ENCODE data around the gene TUT7.
A peak's percentile ranks its signal among the peaks of the same experiment; 100 is the strongest.
"Not testable (repeated sequence)": the region's sequence is repeated elsewhere in the genome, so short reads cannot be mapped to it uniquely, and the experiment has no call there.

Gene TUT7

GRCh38 chr9:86344818-86345217 lies 9.4 kb downstream of the TUT7 start:
- DNase-seq = no peak

- DNase-seq = no peak
Measured at GRCh38 chr9:86342269-86342668, 11.9 kb downstream of the TUT7 start.

- no peak for DNase-seq
Measured at GRCh38 chr9:86341007-86341491, 13.2 kb downstream of the TUT7 start.

DNA sequence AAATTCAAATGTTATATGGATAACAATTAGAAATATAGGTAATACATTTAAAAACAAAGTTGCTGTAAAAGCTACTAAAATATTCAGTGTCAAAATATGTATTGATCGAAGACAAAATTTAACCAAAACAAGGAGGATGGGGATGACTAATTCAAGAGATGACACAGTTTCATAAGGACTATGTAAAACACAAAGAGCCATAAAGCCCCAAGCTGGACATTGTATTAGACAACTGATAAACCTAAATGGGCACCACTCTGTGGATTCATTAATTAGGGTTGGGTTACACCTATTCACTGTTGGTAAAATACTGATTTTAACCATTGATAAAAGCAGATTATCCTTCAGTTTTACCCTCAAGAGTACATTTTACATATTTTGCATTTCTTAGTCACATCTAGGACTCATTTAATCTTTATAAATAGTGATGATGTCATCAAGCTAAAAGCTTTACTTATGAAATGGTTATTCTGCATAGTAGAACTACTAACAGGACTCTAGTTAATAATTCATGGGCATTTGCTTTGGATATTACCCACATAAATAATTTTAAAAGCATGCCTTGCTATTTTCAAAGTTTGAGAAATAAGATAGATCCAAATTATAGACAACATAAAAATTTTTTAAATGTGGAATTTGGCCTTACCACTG lies 13.7 kb downstream of the TUT7 start:
- no peak for DNase-seq

GRCh38 chr9:86337469-86338108 lies 16.6 kb downstream of the TUT7 start:
- DNase-seq = no peak

DNA sequence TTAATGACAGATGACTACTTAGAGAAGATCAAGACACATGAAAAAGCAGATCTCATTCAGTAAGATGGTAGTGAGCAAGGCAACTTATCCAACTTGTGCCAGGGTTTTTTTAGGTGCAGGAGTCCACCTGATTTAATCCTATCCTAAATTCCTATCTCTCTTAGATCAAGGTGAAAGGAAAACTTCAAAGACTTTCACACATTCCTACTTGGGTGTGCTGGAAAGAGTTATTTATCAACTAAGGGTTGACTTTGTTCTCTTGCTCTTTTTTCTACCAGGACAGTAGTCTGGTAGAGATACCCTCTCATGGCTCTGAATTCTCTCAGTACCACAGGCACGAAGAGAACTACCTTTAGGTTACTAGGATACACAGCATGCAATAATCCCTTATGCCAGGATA lies 18.2 kb downstream of the TUT7 start:
- DNase-seq = no peak

DNA sequence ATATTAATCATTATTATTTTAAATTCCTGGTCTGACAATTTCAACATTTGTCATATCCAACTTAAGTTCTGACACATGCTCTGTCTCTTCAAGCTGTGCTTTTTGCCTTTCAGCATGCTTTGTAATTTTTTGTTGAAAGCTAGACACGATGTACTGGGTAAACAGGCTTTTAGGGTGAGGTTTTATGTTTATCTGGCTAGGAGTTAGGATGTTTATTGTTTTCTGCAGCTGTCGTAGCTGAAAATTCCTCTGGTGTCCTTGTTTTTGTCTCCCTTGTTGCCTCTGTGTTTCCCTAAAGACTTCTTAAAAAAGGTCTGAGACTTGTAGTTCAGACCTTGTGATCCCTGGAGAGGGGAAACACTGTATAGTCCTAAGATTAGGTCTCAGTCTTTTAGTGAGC lies 20.6 kb downstream of the TUT7 start:
- DNase-seq = no peak

DNA sequence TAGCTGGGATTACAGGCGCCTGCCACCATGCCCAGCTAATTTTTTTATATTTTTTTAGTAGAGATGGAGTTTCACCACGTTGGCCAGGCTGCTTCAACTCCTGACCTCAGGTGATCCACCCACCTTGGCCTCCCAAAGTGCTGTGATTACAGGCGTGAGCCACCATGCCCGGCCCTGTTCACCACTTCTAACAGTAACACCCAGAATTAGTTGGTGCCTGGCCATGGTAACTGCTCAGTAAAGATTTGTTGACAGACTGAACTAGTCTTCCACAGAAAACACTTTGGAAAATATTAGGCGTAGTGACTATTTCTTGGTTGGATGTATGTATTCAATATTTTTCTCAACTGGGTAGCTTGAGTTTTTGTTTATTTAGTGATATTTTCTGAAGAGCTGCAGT lies 24.0 kb downstream of the TUT7 start:
- no peak for DNase-seq

GRCh38 chr9:86329649-86330048 lies 24.6 kb downstream of the TUT7 start:
- DNase-seq = no peak

DNA sequence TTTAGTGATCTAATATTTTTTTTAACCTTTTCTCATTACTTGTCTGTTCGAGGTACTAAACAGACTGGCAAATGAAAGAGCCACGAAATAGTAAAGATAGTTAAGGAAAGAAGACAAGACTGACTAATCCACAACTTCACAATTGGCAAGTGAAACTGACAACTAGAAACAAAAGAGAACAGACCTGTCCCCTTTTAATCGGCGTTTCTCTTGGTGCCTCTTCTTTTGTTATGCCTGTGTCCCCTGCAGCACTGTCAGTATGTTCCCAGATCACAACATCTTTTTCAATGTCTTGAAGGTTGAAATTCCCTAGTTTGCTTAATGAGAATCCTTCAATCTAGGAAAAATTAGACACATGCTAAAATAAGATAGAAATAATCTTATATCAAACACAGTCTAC lies 26.1 kb downstream of the TUT7 start:
- DNase-seq = no peak

DNA sequence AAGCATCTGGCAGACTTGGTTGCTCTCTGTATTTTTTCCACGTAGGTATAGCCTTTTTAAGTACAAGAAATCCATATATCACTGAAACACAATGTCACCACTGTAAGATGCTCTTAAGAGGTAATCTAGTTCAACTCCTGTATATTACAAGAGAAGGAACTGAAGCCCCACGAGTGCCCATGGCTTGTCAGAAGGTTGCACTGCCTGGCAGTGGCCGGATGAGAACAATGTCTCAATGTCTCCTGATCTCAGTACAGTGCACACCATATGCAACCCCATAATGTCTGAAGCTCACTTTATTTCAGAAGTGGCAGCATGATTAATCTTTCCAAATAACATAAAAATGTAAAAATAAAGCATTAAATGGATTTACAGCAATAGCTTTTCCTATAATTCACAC lies 27.7 kb downstream of the TUT7 start:
- DNase-seq = no peak

DNA sequence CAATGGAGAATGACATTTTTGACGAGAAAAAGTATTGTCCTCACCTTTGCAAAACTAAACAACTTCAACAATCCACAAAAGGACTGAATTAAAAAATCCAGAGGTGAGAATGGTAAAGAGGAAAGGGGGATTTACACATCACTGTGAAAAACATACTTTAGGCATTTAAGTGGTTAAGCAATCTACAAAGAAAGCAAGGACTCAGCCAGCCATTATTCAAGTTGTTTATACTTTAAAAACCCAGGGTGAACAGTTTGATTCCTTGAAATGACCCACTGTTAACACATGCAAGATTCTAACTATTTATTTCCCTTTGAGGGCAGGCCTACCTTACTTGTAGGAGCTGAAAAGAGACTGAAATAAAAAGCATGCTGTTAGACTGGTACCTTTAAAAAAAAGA lies 29.3 kb downstream of the TUT7 start:
- DNase-seq = no peak

- DNase-seq = no peak
Measured at GRCh38 chr9:86324308-86324707, 29.9 kb downstream of the TUT7 start.

DNA sequence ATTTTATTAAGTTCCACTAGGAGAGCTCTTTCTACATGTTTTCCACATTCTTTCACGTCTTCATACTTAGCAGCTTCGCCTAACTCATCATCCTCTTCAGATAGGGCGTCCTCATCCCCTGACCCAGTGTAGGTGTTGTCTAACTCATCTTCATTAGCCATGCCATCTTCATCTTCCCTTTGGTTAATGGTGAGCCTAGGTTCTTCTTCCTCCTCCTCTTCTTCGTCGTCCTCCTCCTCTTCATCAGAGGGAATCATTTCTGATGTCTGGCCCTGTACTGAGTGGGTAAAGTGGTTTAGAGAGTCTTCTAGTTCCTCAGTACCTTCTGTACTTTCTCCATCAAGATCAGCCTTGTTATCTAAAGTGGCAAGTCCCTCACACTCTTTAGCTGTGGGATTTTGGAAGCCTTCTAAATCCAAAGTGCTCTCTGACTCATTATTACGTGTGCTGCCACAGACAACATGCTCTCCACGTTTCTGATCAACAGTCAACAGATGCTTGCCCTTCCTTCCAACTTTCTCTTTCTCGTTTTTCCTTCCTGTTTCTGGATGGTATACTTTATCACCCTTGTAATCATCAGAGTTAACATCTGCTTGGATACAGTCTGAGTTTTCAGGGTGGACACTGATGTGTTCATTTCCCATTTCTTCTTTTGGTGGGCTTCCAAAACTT lies 31.1 kb downstream of the TUT7 start:
- DNase-seq = no peak

DNA sequence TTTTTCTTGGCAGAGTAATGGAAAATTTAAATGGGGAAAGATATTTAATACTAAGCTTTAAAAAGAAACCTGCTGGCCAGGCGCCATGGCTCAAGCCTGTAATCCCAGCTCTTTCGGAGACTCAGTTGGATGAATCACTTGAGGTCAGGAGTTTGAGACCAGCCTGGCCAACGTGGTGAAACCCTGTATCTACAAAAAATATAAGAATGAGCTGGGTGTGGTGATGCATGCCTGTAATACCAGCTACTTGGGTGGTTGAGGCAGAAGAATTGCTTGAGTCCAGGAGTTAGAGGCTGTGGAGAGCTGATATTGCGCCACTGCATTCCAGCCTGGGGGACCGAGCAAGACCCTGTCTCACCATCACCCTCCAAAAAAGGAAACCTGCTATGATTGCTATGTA lies 32.8 kb downstream of the TUT7 start:
- no peak for DNase-seq

- DNase-seq = no peak
Measured at GRCh38 chr9:86318187-86318586, 36.0 kb downstream of the TUT7 start.

GRCh38 chr9:86315078-86315477 lies 39.1 kb downstream of the TUT7 start:
- no peak for DNase-seq

GRCh38 chr9:86312959-86313358 lies 41.3 kb downstream of the TUT7 start:
- not testable (repeated sequence) for DNase-seq

DNA sequence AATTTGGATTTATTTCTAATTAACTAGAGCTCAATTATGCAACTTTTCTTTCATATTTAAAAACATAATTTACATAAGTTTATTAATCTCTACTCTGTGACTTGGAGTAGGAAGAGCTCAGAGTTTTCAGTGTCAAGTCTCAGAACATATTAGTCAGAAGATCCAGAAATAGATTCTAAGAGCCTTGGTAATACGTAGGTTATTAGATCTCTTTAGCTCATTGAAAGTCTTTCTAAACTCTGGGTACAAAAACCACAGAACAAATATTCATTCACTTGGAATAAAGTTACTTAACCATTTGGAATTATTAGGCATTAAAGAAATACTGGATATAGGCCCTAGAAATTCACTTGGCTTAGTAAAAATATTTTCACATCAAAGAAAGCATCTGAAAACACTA lies 45.5 kb downstream of the TUT7 start:
- DNase-seq = no peak

- DNase-seq = no peak
Measured at GRCh38 chr9:86304236-86304730, 49.9 kb downstream of the TUT7 start.

DNA sequence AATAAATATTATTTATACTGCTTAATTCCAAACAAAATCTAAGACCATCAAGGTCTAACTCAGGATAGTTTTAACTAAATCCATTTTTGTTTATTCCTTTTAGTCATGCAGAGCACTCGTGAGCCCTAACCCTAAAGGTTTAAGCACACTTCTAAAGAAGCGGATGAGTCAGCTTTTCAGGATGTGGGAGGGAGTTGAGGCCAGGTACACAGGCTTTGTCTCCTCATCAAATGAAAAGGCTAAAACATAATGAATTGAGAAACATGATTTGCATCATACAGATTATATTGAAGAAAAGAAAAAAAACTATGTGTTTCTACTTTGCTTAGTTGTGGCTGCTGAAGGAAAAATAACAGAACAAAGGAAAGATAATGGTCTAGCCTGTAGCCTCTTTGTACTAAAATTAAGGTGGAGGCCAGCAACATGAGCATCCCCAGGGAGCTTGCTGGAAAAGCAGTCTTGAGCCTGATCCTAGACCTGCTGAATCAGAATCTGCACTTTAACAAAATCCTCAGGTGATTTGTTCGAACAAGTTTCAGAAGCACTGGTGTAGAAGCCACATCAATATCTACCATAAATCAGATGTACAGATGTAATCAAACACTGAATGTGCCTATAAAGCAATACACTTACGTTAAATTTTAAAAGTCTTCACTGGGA lies 50.8 kb downstream of the TUT7 start:
- peak; percentile 79 for DNase-seq

- no peak for DNase-seq
Measured at GRCh38 chr9:86301686-86302085, 52.5 kb downstream of the TUT7 start.

- no peak for DNase-seq
Measured at GRCh38 chr9:86300701-86301100, 53.5 kb downstream of the TUT7 start.

DNA sequence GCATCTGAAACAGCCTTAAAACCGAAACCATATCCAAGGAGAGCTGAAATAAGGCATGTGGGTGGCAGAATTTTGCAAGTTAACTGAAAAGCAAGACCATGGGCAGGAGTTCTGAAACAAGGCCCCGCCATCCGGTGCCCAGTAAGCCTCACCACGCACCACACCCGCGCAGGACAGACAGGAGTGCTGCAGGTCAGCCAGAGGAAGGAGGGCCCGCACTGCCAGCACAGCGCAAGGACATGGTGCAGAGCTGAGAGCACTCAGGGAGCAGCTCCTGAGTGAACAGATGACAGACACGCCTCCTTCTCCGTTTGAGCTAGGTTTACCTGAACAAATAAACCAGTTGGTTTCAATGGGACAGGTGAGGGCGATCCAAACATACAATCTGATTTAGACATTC lies 55.3 kb downstream of the TUT7 start:
- DNase-seq = no peak

Measured in activated effector memory CD4-positive, alpha-beta T cell treated with anti-CD3 and anti-CD28 coated beads, Interleukin-2, amount 50 U/mL, for 16 hours (primary cell).